ENCODE results near the gene IL13. TPM values are rescaled to one million over a fixed set of nuclear protein-coding genes. Genes with fewer than 3 reads are reported as not detected.

The IL13 gene
- total and polyA plus RNA-seq, 2 donors (not counting 3 experiments of a cell fraction or from before 2014, with no cell fraction given), result 0.06 TPM; not detected in 1

DNA sequence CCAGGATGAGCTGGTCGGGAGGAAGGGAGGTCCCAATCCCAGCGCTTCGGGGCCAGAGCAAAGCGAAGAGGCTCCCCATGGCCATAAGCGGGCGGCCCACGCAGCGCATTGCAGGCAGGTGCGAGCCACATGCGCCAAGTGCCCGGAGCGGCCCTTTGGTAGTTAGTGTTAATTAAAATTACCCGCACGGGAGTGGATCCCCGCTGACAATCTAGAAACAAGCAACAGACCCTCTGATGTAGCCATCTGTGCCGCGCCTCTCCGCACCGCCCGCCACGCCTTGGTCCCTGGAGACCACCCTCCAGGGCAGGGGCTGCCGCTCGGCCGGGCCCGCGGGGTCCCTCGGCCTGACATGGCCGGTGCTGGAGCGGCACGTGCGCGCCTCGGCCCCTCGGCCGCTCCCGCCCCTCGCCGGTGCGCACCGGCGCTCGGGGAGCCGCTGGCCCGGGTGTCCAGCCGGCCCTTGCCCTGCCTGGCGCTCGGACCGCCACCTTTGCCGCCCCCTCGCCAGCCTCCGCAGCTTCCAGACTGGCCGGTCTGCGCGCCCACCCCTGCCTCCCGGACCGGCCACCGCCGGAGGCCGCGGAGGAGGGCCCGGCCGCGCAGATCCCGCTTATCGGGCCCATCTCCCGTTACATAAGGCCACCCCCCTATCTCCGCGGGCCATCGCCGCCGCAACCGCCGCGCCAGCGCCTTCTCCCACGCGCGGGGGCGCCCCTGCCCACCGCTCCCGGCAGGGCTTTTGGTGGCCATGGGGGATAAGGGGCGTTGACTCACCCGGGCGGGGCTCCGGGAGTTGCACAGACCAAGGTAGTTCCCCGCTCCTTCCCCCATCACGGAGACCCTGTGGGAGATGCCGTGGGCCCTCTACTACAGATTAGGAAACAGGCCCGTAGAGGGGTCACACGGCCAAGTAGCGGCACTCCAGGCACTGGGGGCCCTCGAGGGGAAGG is 1.9 kb upstream of the IL13 start:
- FAIRE-seq (peak; percentile 28), DNase-seq (ENCODE audit: low read depth, low spot score) (peak; percentile 13)
- Histone ChIP-seq H3K9ac (replicated peaks; ENCODE audit: extremely low read depth, insufficient read depth, low read length) (no peak overlapping the region), H3K27ac (ENCODE audit: insufficient read depth, low read depth, low read length) (no peak overlapping the region), H3K9me1 (replicated peaks; ENCODE audit: control insufficient read depth, extremely low read depth, insufficient read depth, low read length) (no peaks in the 10 kb centered on the region), H3K36me3 (ENCODE audit: control insufficient read depth in 2 of 2, extremely low read depth in 1 of 2, insufficient read depth in 2 of 2, low read length in 2 of 2) (no peaks in the 10 kb centered on the region), H4K20me1 (replicated peaks; ENCODE audit: control insufficient read depth, extremely low read depth, insufficient read depth, low read length) (no peaks in the 10 kb centered on the region), H3K27me3 (ENCODE audit: control insufficient read depth in 2 of 2, insufficient read depth in 2 of 2, low read length in 2 of 2) (peaks cover 4 to 8% of the 10 kb centered on the region in 2 experiments), H3K4me2 (ENCODE audit: insufficient read depth, low read length) (peak overlapping the region; percentile 77), H3K4me3 (replicated peaks in 1 of 3; ENCODE audit: insufficient read depth in 1 of 3, low read depth in 1 of 3, low read length in 3 of 3) (peak overlapping the region in 2 of 3 experiments; percentile 32 to 43), H3K9me3 (replicated peaks; ENCODE audit: control insufficient read depth, insufficient read depth, low read length) (no peaks in the 10 kb centered on the region), H2AFZ (ENCODE audit: low read depth, low read length) (peak overlapping the region; percentile 91), H3K4me1 (ENCODE audit: control insufficient read depth, extremely low read depth, insufficient read depth, low read length) (peaks cover 9% of the 10 kb centered on the region), H3K79me2 (ENCODE audit: control insufficient read depth, insufficient read depth, low read length) (no peaks in the 10 kb centered on the region)
- TF ChIP-seq POLR2AphosphoS5 (IDR thresholded peaks at IDR 0.05; ENCODE audit: insufficient read depth, low read depth, low read length) (no peak), GATA2 (IDR thresholded peaks at IDR 0.05; ENCODE audit: insufficient read depth, insufficient read length, low read depth, low read length) (peak; percentile 54), EZH2 (IDR thresholded peaks at IDR 0.05; ENCODE audit: borderline replicate concordance, low read depth, low read length, severe bottlenecking) (no peak)
- TF ChIP-seq, protein P1, sequence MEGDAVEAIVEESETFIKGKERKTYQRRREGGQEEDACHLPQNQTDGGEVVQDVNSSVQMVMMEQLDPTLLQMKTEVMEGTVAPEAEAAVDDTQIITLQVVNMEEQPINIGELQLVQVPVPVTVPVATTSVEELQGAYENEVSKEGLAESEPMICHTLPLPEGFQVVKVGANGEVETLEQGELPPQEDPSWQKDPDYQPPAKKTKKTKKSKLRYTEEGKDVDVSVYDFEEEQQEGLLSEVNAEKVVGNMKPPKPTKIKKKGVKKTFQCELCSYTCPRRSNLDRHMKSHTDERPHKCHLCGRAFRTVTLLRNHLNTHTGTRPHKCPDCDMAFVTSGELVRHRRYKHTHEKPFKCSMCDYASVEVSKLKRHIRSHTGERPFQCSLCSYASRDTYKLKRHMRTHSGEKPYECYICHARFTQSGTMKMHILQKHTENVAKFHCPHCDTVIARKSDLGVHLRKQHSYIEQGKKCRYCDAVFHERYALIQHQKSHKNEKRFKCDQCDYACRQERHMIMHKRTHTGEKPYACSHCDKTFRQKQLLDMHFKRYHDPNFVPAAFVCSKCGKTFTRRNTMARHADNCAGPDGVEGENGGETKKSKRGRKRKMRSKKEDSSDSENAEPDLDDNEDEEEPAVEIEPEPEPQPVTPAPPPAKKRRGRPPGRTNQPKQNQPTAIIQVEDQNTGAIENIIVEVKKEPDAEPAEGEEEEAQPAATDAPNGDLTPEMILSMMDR (IDR thresholded peaks at IDR 0.05; ENCODE audit: extremely low read depth in 1 of 2, insufficient read depth in 1 of 2, low read depth in 1 of 2, low read length in 2 of 2), result no peak
- intact Hi-C loops (cut with micrococcal nuclease) (loop anchor here (5.0 kb wide), 1 partner anchor 269 kb away; no protein-coding TSS in a partner anchor), dilution Hi-C loops (cut with MboI; ENCODE audit: extremely low pct_ligation_motif_present, low sequenced_read_pairs) (no loop called here)
- ChIA-PET CTCF (interaction anchor here (0.8 kb wide), 1 partner anchor 10 kb away, joined by 3 read pairs; no protein-coding TSS in a partner anchor), POLR2A (no interaction called here)
- BruUV-seq (replicated peaks), result no TSS peak
